Adipose tissue (tissue), 3 donors: ENCODE measurements around the gene TMEM132D. TPM values are rescaled to one million over a fixed set of nuclear protein-coding genes. Genes with fewer than 3 reads are reported as not detected.

Experiments
- H3K27ac ChIP-seq: one replicate; pipeline ENCODE4 v1.5.1; 2013; ENCODE audit warnings: low read depth, low read length
- WGBS, 3 donors: extraction: QIAGEN DNeasy Blood & Tissue Kit; methylation state at CpG; one replicate each; pipeline ENCODE4 v1.1.7; 2013; 5-methylcytosine and 5-hydroxymethylcytosine counted together
- polyA plus RNA-seq, 3 donors: library from polyadenylated mRNA; stranded (reverse); fragments of 200-250 nt; gene quantifications; one replicate each; pipeline ENCODE4 v1.2.3, GENCODE V29; 2013
- donor health status: healthy with polysubstance abuse.
- donor health status: Bipolar disorder and iron deficiency.
- donor health status: healthy.

The TMEM132D gene
- polyA plus RNA-seq, 3 donors, result 0.11 to 0.13 TPM; not detected in 1

GRCh38 chr12:129300011-129300410 is 603.8 kb downstream of the TMEM132D start:
- no peak overlapping the region for H3K27ac ChIP-seq
- 71 to 92% (median 90%) methylated on average over 8 of the region's 8 CpGs for WGBS, 3 donors

DNA sequence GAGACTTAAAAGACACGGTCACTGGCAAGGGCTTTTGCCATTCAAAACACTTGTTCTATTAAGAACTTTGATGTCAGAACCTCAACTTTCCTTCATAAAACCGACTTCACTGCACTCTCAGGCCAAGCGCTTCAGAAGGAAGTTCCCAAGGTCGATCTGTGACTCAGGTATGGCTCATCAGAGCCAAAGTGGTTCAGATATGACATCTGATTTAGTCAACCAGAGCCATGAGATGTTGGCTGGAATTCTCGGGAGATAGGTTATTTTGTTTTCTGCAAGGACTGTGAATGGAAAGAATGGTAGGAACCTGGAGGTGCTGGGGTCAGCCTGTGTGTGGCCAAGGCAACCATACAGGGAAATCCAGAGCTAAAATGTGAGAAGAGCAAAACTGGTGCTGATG is 604.9 kb downstream of the TMEM132D start:
- 74 to 86% (median 84%) methylated on average over 5 of the region's 5 CpGs for WGBS, 3 donors
- no peak overlapping the region for H3K27ac ChIP-seq

DNA sequence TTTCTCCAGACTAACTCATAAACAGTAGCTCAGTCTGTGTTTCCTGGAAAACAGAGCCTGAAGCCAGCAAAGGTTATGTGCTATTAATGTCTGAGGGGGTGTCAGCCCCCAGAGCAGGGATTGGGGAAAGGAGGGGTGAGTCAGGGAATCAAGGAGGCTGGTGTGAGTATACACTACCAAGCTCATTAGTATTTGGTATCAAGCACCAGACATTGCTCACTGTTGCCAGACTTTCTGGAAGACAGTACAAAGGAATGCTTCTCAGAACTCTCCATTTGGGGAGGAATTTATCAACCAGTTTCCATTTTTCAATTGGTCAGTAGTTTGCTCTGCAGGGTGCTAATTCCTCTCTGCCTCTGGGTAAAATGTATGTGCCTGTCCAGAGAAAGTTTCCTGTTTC is 607.2 kb downstream of the TMEM132D start:
- H3K27ac ChIP-seq, result no peak overlapping the region

- WGBS, 3 donors, result 88 to 95% (median 92%) methylated on average over 7 of the region's 7 CpGs
Measured at GRCh38 chr12:129294868-129295267, 609.0 kb downstream of the TMEM132D start.

GRCh38 chr12:129279771-129280170 is 624.1 kb downstream of the TMEM132D start:
- WGBS, 3 donors, result 82 to 92% (median 89%) methylated on average over 5 of the region's 5 CpGs
- no peak overlapping the region for H3K27ac ChIP-seq

More at GRCh38 chr12:129294868-129295267, 609.0 kb downstream of the TMEM132D start:
- no peak overlapping the region for H3K27ac ChIP-seq

DNA sequence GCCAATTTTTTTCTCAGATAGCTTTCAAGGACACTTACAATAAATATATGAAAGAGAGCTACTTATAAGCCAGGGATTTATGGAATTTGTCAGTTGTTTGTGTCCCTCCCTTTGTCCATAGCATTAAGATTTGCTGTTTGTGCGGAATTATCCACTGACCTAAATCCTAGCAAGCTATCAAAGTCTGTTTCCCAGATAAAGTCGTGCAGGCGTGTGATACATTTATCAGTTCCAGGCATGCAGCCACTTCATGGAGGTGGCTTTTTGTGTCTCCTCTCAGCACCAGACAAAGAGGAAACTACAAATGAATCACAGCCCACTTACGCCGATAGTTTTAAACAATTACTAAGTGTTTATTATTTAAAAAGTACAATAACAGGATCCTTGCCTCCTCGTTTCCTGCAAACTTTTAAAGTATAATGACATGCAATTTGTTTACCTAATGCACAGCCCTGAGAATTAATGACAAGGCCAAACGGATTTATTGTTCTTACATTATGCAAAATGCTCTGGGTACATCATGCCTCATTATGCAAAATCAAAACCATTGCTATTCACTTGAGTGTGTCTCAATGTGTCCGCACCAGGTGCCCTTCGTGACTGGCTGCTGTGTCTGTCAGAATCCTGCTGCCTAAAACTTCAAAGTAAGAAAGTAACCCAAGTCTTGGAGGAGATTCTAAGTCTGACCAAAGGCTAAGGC is 627.3 kb downstream of the TMEM132D start:
- WGBS, 3 donors, result 31 to 35% (median 34%) methylated on average over 9 of the region's 9 CpGs

GRCh38 chr12:129269756-129270495 is 633.9 kb downstream of the TMEM132D start:
- H3K27ac ChIP-seq, result no peak overlapping the region
- WGBS, 3 donors, result 74 to 77% (median 77%) methylated on average over 16 of the region's 16 CpGs

More for the DNA sequence above, 627.3 kb downstream of the TMEM132D start:
- H3K27ac ChIP-seq, result no peak overlapping the region

- H3K27ac ChIP-seq, result no peak overlapping the region
- 60 to 78% (median 75%) methylated on average over 5 of the region's 5 CpGs for WGBS, 3 donors
Measured at GRCh38 chr12:129258781-129259318, 645.0 kb downstream of the TMEM132D start.

- WGBS, 3 donors, result 73 to 80% (median 73%) methylated on average over 3 of the region's 3 CpGs
Measured at GRCh38 chr12:129257524-129257923, 646.3 kb downstream of the TMEM132D start.

GRCh38 chr12:129246630-129247029 is 657.2 kb downstream of the TMEM132D start:
- H3K27ac ChIP-seq, result no peak overlapping the region
- 58 to 80% (median 75%) methylated on average over 2 of the region's 2 CpGs for WGBS, 3 donors

More at GRCh38 chr12:129257524-129257923, 646.3 kb downstream of the TMEM132D start:
- H3K27ac ChIP-seq, result no peak overlapping the region

GRCh38 chr12:129245769-129246168 is 658.1 kb downstream of the TMEM132D start:
- WGBS, 3 donors, result 79 to 86% (median 81%) methylated on average over 9 of the region's 9 CpGs
- no peak overlapping the region for H3K27ac ChIP-seq

GRCh38 chr12:129241852-129242251 is 662.0 kb downstream of the TMEM132D start:
- WGBS, 3 donors, result 35 to 73% (median 66%) methylated on average over 1 of the region's 1 CpG

GRCh38 chr12:129237881-129238280 is 665.9 kb downstream of the TMEM132D start:
- H3K27ac ChIP-seq, result no peak overlapping the region
- 59 to 82% (median 79%) methylated on average over 5 of the region's 5 CpGs for WGBS, 3 donors

More at GRCh38 chr12:129241852-129242251, 662.0 kb downstream of the TMEM132D start:
- no peak overlapping the region for H3K27ac ChIP-seq

DNA sequence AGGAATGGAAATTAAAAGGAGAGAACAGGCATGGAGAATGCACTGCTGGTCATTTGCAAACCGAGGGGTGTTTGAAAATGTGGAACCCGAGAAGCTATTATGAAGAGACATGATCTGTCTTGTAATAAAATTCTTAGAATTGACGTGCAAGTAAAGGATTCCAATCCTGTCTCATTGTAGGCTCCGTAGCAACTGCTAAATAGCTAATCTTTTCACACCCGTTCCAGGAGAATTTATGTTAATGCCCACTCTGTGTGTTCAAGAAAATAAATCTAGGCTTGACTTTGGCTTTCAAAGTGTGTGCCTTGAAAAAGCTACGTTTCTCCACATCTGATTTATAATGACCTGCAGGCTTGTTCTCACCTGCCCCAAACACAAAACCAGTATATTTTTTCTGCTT is 669.6 kb downstream of the TMEM132D start:
- no peak overlapping the region for H3K27ac ChIP-seq
- WGBS, 3 donors, result 43 to 52% (median 48%) methylated on average over 6 of the region's 6 CpGs

- H3K27ac ChIP-seq, result no peak overlapping the region
- whole genome bisulfite sequencing, 3 donors, result 57 to 66% (median 61%) methylated on average over 3 of the region's 3 CpGs
Measured at GRCh38 chr12:129231491-129231890, 672.3 kb downstream of the TMEM132D start.

- no peak overlapping the region for H3K27ac ChIP-seq
- WGBS, 3 donors, result 72 to 81% (median 78%) methylated on average over 4 of the region's 4 CpGs
Measured at GRCh38 chr12:129230995-129231394, 672.8 kb downstream of the TMEM132D start.

DNA sequence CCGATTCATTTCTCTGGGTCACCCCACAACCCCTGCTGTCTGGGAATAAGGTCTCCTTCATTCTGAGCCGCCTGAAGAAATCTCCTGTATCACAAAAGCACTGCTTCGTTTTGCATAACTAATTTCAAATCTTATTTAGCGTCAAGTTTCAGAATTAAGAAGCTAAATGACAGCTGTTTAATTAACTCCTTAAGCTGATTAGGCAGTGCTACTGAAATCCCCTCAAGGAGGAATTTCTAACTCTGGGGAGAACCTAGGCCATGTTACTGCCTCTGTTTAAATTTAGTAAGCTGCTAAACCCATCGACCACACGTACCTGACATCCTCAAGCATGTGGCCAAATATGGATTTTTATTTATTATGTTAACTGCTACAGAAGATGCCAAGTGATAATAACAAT is 677.0 kb downstream of the TMEM132D start:
- no peak overlapping the region for H3K27ac ChIP-seq
- 49 to 81% (median 80%) methylated on average over 6 of the region's 6 CpGs for WGBS, 3 donors

GRCh38 chr12:129226005-129226404 is 677.8 kb downstream of the TMEM132D start:
- 62 to 69% (median 62%) methylated on average over 7 of the region's 7 CpGs for WGBS, 3 donors
- no peak overlapping the region for H3K27ac ChIP-seq

- WGBS, 3 donors, result 81 to 93% (median 90%) methylated on average over 5 of the region's 5 CpGs
Measured at GRCh38 chr12:129215556-129215955, 688.3 kb downstream of the TMEM132D start.

More at GRCh38 chr12:129215556-129215955, 688.3 kb downstream of the TMEM132D start:
- no peak overlapping the region for H3K27ac ChIP-seq
